K562 (cell line): ENCODE data around the gene ERC2. TPM values are rescaled to one million over a fixed set of nuclear protein-coding genes. Genes with fewer than 3 reads are reported as not detected.

Experiments
- ATAC-seq: fragments of 200-7000 bp; cut with Tn5 transposase; 3 replicates; pipeline ENCODE4 v1.9.1; 2020; ENCODE audit warnings: moderate library complexity
- BruUV-seq: library from RNA; stranded (reverse); fragments of 400-500 nt; replicated peaks from 2 replicates; lab custom pipeline; 2021; lab: Mats Ljungman, UMichigan
- CTCF ChIA-PET: fragments of 300-600 bp; formaldehyde crosslinking; extraction: SDS; loops from one replicate; lab custom pipeline; 2021; ENCODE audit warnings: low intra/inter-chr PET ratio; lab: Yijun Ruan, JAX
- POLR2A ChIA-PET: fragments of 300-600, 350-650 bp; sonication (Branson Sonifier 250); formaldehyde crosslinking; extraction: SDS; loops from one replicate; lab custom pipeline; 2021; ENCODE audit warnings: antibody characterized with exemption, inconsistent platforms; lab: Yijun Ruan, JAX
- DNase-seq, 4 experiments: peaks; one replicate each; pipeline versions ENCODE4 v3.0.0 to v3.0.0-alpha.2; 2011 to 2018; ENCODE audit warnings: low spot score in 3 of 4, mixed read lengths in 3 of 4; ENCODE audit errors: extremely low read depth in 1 of 4
- FAIRE-seq: peaks from 2 replicates; lab custom pipeline; 2011; peaks lifted over from hg19 to GRCh38; lab: Jason Lieb, UNC
- H2AFZ ChIP-seq: 2 replicates; pipeline ENCODE4 v1.6.0; 2011; ENCODE audit warnings: low read depth, low read length, control low read depth, inconsistent platforms
- H3K27ac ChIP-seq: fragments of 200-600 bp; 3 replicates; pipeline ENCODE4 v1.8.0; 2011; ENCODE audit warnings: low read depth, mild to moderate bottlenecking, control low read depth, inconsistent platforms, low read length, moderate library complexity, mixed read lengths; ENCODE audit errors: extremely low read depth
- H3K27me3 ChIP-seq, 2 experiments: fragments of 300-600 bp in 1 of 2; 2 replicates in 1 of 2; 3 replicates in 1 of 2; pipeline versions ENCODE4 v1.6.0 to v1.8.0; 2011; ENCODE audit warnings: inconsistent platforms in 2 of 2, low read length in 2 of 2, mild to moderate bottlenecking in 1 of 2, mixed read lengths in 1 of 2, moderate library complexity in 1 of 2; ENCODE audit not compliant: control insufficient read depth in 2 of 2, insufficient read depth in 2 of 2
- H3K36me3 ChIP-seq: fragments of 300-600 bp; 3 replicates; pipeline ENCODE4 v1.8.0; 2011; ENCODE audit warnings: mild to moderate bottlenecking, low read length, inconsistent platforms; ENCODE audit not compliant: control insufficient read depth, insufficient read depth
- H3K4me1 ChIP-seq, 2 experiments: fragments of 200-600 bp in 1 of 2; replicated peaks in 1 of 2; 2 replicates in 1 of 2; 3 replicates in 1 of 2; pipeline versions ENCODE4 v1.5.1 to v1.8.0; 2011; ENCODE audit warnings: inconsistent platforms in 2 of 2, low read length in 2 of 2, mild to moderate bottlenecking in 1 of 2, mixed read lengths in 1 of 2, moderate library complexity in 1 of 2; ENCODE audit not compliant: control insufficient read depth in 2 of 2, insufficient read depth in 2 of 2
- H3K4me2 ChIP-seq: 2 replicates; pipeline ENCODE4 v1.6.1; 2011; ENCODE audit warnings: low read length, control low read depth, inconsistent platforms, mixed read lengths; ENCODE audit not compliant: insufficient read depth
- H3K4me3 ChIP-seq: fragments of 200-600 bp; sonication (generic), shearing (Covaris generic); 2 replicates; pipeline ENCODE4 v1.5.1; 2016; ENCODE audit warnings: control low read depth, inconsistent platforms
- H3K79me2 ChIP-seq: fragments of 200-600 bp; 3 replicates; pipeline ENCODE4 v1.8.0; 2011; ENCODE audit warnings: low read length, inconsistent platforms; ENCODE audit not compliant: control insufficient read depth, insufficient read depth
- H3K9ac ChIP-seq, 2 experiments: 2 replicates each; pipeline versions ENCODE4 v1.6.0 to v1.6.1; 2011; ENCODE audit warnings: low read depth in 2 of 2, low read length in 2 of 2, control low read depth in 1 of 2, inconsistent platforms in 1 of 2, mild to moderate bottlenecking in 1 of 2, mixed read lengths in 1 of 2; ENCODE audit not compliant: insufficient read depth in 1 of 2
- H3K9me1 ChIP-seq: one replicate; pipeline ENCODE4 v1.6.0; 2011; ENCODE audit warnings: inconsistent platforms, mild to moderate bottlenecking, low read length, moderate library complexity; ENCODE audit not compliant: control insufficient read depth, insufficient read depth
- H3K9me3 ChIP-seq: replicated peaks from 2 replicates; pipeline ENCODE4 v1.5.1; 2011; ENCODE audit warnings: low read depth, low read length, inconsistent platforms; ENCODE audit not compliant: control insufficient read depth, insufficient read depth
- H4K20me1 ChIP-seq: replicated peaks from 2 replicates; pipeline ENCODE4 v1.6.1; 2011; ENCODE audit warnings: low read length, inconsistent platforms, mixed read lengths; ENCODE audit not compliant: control insufficient read depth, insufficient read depth
- MED1 ChIP-seq: sonication (generic); formaldehyde crosslinking; IDR thresholded peaks from 2 replicates; pipeline ENCODE4 v1.8.1; 2023; ENCODE audit warnings: missing genetic modification reagents, borderline replicate concordance
- RB1 ChIP-seq: fragments of 450-650 bp; IDR thresholded peaks from 2 replicates; pipeline ENCODE4 v1.6.1; 2017; ENCODE audit warnings: low read depth, mild to moderate bottlenecking
- SMAD4 ChIP-seq: fragments of 250-450 bp; sonication (Bioruptor Pico); conservative IDR thresholded peaks from 2 replicates; pipeline ENCODE4 v1.8.0; 2021; ENCODE audit warnings: inconsistent platforms, mild to moderate bottlenecking, moderate library complexity
- ZNF197 ChIP-seq: fragments of 200-800 bp; sonication (Bioruptor generic); IDR thresholded peaks from 2 replicates; pipeline ENCODE4 v1.6.1; 2016; ENCODE audit warnings: low read depth, missing genetic modification characterization, missing compliant biosample characterization
- ZNF217 ChIP-seq: sonication (generic); formaldehyde crosslinking; IDR thresholded peaks from 2 replicates; pipeline ENCODE4 v1.8.0; 2022; ENCODE audit warnings: mild to moderate bottlenecking, missing genetic modification reagents
- ZNF316 ChIP-seq: fragments of 450-650 bp; IDR thresholded peaks from 2 replicates; pipeline ENCODE4 v1.6.1; 2016
- ZNF318 ChIP-seq, 2 experiments: fragments of 450-650 bp; IDR thresholded peaks; 2 replicates each; pipeline ENCODE4 v1.6.1; 2016; ENCODE audit warnings: mild to moderate bottlenecking in 2 of 2, borderline replicate concordance in 1 of 2, low read depth in 1 of 2, moderate library complexity in 1 of 2
- ZNF507 ChIP-seq: conservative IDR thresholded peaks from 2 replicates; pipeline ENCODE4 v1.6.1; 2017; ENCODE audit warnings: missing genetic modification characterization, missing compliant biosample characterization
- ZNF76 ChIP-seq: fragments of 250-450 bp; sonication (Bioruptor Pico); IDR thresholded peaks from 2 replicates; pipeline ENCODE4 v1.4.0; 2020; ENCODE audit warnings: mild to moderate bottlenecking, moderate library complexity, borderline replicate concordance
- WGBS: fragments of 100-300 bp; shearing (Covaris generic); methylation state at CpG from one replicate; pipeline ENCODE4 v1.1.6; 2016; ENCODE audit warnings: low coverage, mixed read lengths; ENCODE audit not compliant: insufficient coverage; ENCODE audit errors: missing lambda C conversion rate; 5-methylcytosine and 5-hydroxymethylcytosine counted together
- in situ Hi-C: fragments of 300-500 bp; cut with MboI; formaldehyde crosslinking; loops from 4 replicates; pipeline ENCODE4 v1.15.0; 2018; ENCODE audit warnings: inconsistent platforms, mixed read lengths
- intact Hi-C: fragments of 100-400 bp; cut with micrococcal nuclease; formaldehyde crosslinking; loops from 2 replicates; pipeline ENCODE4 v1.14.2; 2022
- polyA plus RNA-seq, 8 experiments: library from polyadenylated mRNA; depleted of rRNA in 4 of 8; stranded (reverse) in 5 of 8; unstranded in 3 of 8; fragments of >200 nt; fragmentation: Nextera tagmentation in 2 of 8; fragmentation: Illumina TruSeq in 1 of 8; extraction: Ambion mirVana in 2 of 8; extraction: Trizol in 1 of 8; gene quantifications; 2 replicates each; pipeline versions ENCODE4 v1.2.1 to v1.2.3, GENCODE V29; 2011 to 2014; ENCODE audit warnings: inconsistent platforms in 1 of 8, missing spikeins in 1 of 8
- total RNA-seq, 7 experiments: library from RNA; depleted of rRNA in 6 of 7; stranded (reverse); fragments of >200 nt in 6 of 7; fragmentation: Illumina TruSeq in 2 of 7; extraction: Trizol in 2 of 7; gene quantifications; 2 replicates each; pipeline versions ENCODE4 v1.2.1 to v1.2.3, GENCODE V29; 2011 to 2021; ENCODE audit warnings: low replicate concordance in 1 of 7

Gene ERC2
- total and polyA plus RNA-seq, 9 of the 15 experiments (the other 6 are each of a cell fraction or from before 2014, with no cell fraction given), result 0.04 to 0.18 (median 0.07) TPM; not detected in 2

DNA sequence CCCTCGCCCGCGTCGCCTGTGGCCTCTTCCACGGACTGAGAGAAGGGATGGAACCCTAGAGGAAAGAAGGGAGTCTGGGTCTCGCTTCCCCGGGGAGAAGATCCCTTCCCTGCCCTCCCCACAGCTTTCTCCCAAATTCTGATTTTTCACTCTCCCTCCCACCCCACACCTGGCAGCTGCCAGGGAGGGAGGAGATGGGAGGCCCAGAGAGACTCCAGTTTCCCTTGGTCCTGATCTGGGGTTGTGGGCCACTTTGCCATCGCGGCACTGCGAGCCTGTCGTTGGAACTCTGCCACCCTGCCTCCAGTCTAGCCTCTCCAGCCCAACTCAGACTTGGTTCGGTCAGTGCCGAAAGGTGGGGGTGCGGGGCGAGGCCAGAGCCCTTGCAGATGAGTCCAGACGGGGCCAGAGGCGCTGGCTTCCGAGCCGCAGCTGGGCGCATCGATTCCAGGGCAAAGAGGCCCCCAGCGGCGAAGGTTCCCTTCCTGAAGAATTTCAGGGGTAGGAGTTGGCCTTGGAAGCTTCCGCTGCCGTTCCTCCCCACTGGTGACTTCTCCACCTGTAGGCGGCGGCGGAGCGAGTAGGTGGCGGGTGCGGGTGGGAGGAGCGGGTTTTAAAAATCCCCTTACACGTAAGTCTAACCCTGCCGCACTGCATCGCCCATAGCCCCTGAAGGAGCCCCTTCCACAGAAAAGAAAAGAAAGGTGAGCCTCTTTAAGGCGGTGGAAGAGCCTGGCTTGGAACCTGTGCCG, 986.3 kb downstream of the ERC2 start:
- H3K4me2 ChIP-seq, result no peak overlapping the region
- H2AFZ ChIP-seq, result no peak overlapping the region
- no peak overlapping the region for H3K9ac ChIP-seq
- ChIA-PET CTCF (no interaction called here), POLR2A (no interaction called here)
- TF ChIP-seq ZNF217 (CRISPR knock-in tag), result no peak
- TF ChIP-seq ZNF316, result no peak
- TF ChIP-seq SMAD4, result no peak
- TF ChIP-seq MED1 (CRISPR knock-in tag), result no peak
- no peak for TF ChIP-seq ZNF318 (IDR thresholded peaks at IDR 0.05; ENCODE audit: borderline replicate concordance in 1 of 2, low read depth in 1 of 2)
- no peak for TF ChIP-seq ZNF507 (tag)
- TF ChIP-seq ZNF197 (CRISPR knock-in tag), result no peak
- no peak for TF ChIP-seq ZNF76 (CRISPR knock-in tag)
- TF ChIP-seq RB1, result no peak
- peaks cover 2 to 47% of the 10 kb centered on the region in 2 experiments; a peak in 4 of 5 replicates for H3K27me3 ChIP-seq
- H3K4me1 ChIP-seq, result peaks cover 0 to 3% of the 10 kb centered on the region in 2 experiments; a peak in 1 of 5 replicates
- in situ Hi-C loops (no loop called here), intact Hi-C loops (loop anchor here (10.0 kb wide), 1 partner anchor 263 kb away; no protein-coding TSS in a partner anchor)
- H4K20me1 ChIP-seq, result no peaks in the 10 kb centered on the region
- FAIRE-seq (no peak), ATAC-seq (no peak), DNase-seq (no peak)
- H3K27ac ChIP-seq, result no peak overlapping the region
- no TSS peak for BruUV-seq
- no peaks in the 10 kb centered on the region for H3K36me3 ChIP-seq
- H3K79me2 ChIP-seq, result no peaks in the 10 kb centered on the region
- 5% methylated on average over 11 of the region's 37 CpGs for WGBS
- H3K4me3 ChIP-seq, result no peak overlapping the region
- no peaks in the 10 kb centered on the region for H3K9me1 ChIP-seq
- H3K9me3 ChIP-seq, result no peaks in the 10 kb centered on the region
